WTC11 (cell line): ENCODE data around the gene TBKBP1. TPM values are rescaled to one million over a fixed set of nuclear protein-coding genes. Genes with fewer than 3 reads are reported as not detected.

ENCODE experiments used
- ATAC-seq: fragments of 200-7000 bp; cut with Tn5 transposase; 2 replicates; pipeline ENCODE4 v1.10.0; 2021; ENCODE audit warnings: mild to moderate bottlenecking, moderate library complexity
- CTCF ChIA-PET: fragments of 300-600 bp; sonication (Branson Sonifier 250); formaldehyde crosslinking; loops from one replicate; lab custom pipeline; 2021; ENCODE audit warnings: antibody characterized with exemption; lab: Charles Lee
- POLR2A ChIA-PET: fragments of 350-600 bp; sonication (Branson Sonifier 250); formaldehyde crosslinking; loops from one replicate; lab custom pipeline; 2021; ENCODE audit warnings: antibody characterized with exemption; lab: Charles Lee
- DNase-seq: peaks from one replicate; pipeline ENCODE4 v3.0.0; 2021; ENCODE audit warnings: low spot score
- H3K27ac Mint-ChIP-seq: 2 replicates; pipeline ENCODE4 v1.8.0; 2021; ENCODE audit warnings: mixed read lengths
- H3K27me3 Mint-ChIP-seq: 2 replicates; pipeline ENCODE4 v1.8.0; 2021; ENCODE audit warnings: low read depth, mild to moderate bottlenecking, moderate library complexity, mixed read lengths
- H3K36me3 Mint-ChIP-seq: 2 replicates; pipeline ENCODE4 v1.8.0; 2021; ENCODE audit warnings: mixed read lengths
- H3K4me1 Mint-ChIP-seq: 2 replicates; pipeline ENCODE4 v1.8.0; 2022; ENCODE audit warnings: mixed read lengths
- H3K4me3 Mint-ChIP-seq: 2 replicates; pipeline ENCODE4 v1.8.0; 2021; ENCODE audit warnings: mild to moderate bottlenecking, moderate library complexity, mixed read lengths
- H3K9me3 Mint-ChIP-seq: 2 replicates; pipeline ENCODE4 v1.8.0; 2021; ENCODE audit warnings: mixed read lengths
- E2F1 ChIP-seq: sonication (generic); formaldehyde crosslinking; IDR thresholded peaks from 2 replicates; pipeline ENCODE4 v1.8.0; 2022; ENCODE audit warnings: mild to moderate bottlenecking, missing genetic modification reagents
- EMX1 ChIP-seq: fragments of 250-450 bp; sonication (Bioruptor Pico); IDR thresholded peaks from 2 replicates; pipeline ENCODE4 v1.8.0; 2021; ENCODE audit warnings: mild to moderate bottlenecking
- ESRRA ChIP-seq: sonication (generic); formaldehyde crosslinking; IDR thresholded peaks from 2 replicates; pipeline ENCODE4 v1.8.1; 2022; ENCODE audit warnings: mild to moderate bottlenecking, missing genetic modification reagents, borderline replicate concordance
- ETV6 ChIP-seq: sonication (generic); formaldehyde crosslinking; IDR thresholded peaks from 2 replicates; pipeline ENCODE4 v1.8.1; 2022; ENCODE audit warnings: mild to moderate bottlenecking, missing genetic modification reagents
- HMGXB4 ChIP-seq: sonication (generic); formaldehyde crosslinking; IDR thresholded peaks from 2 replicates; pipeline ENCODE4 v1.8.1; 2023; ENCODE audit warnings: mild to moderate bottlenecking, moderate library complexity, missing genetic modification reagents
- JAZF1 ChIP-seq: fragments of 250-450 bp; sonication (Bioruptor Pico); IDR thresholded peaks from 2 replicates; pipeline ENCODE4 v1.9.0; 2021; ENCODE audit warnings: moderate library complexity, mild to moderate bottlenecking, inconsistent platforms
- MAX ChIP-seq: sonication (generic); formaldehyde crosslinking; IDR thresholded peaks from 2 replicates; pipeline ENCODE4 v1.8.0; 2022; ENCODE audit warnings: mild to moderate bottlenecking, missing genetic modification reagents
- NFE2L1 ChIP-seq: sonication (generic); formaldehyde crosslinking; IDR thresholded peaks from 2 replicates; pipeline ENCODE4 v1.8.1; 2023; ENCODE audit warnings: missing genetic modification reagents
- NR2C2 ChIP-seq: sonication (generic); formaldehyde crosslinking; IDR thresholded peaks from 2 replicates; pipeline ENCODE4 v1.8.0; 2022; ENCODE audit warnings: mild to moderate bottlenecking, missing genetic modification reagents
- SMAD3 ChIP-seq: sonication (generic); formaldehyde crosslinking; IDR thresholded peaks from 2 replicates; pipeline ENCODE4 v1.8.0; 2022; ENCODE audit warnings: missing genetic modification reagents, mild to moderate bottlenecking, borderline replicate concordance
- TEAD4 ChIP-seq: sonication (generic); formaldehyde crosslinking; IDR thresholded peaks from 2 replicates; pipeline ENCODE4 v1.8.0; 2022; ENCODE audit warnings: mild to moderate bottlenecking, missing genetic modification reagents
- ZNF138 ChIP-seq: sonication (generic); formaldehyde crosslinking; conservative IDR thresholded peaks from 2 replicates; pipeline ENCODE4 v1.8.1; 2022; ENCODE audit warnings: mild to moderate bottlenecking, moderate library complexity, missing genetic modification reagents
- ZNF263 ChIP-seq: sonication (generic); formaldehyde crosslinking; IDR thresholded peaks from 2 replicates; pipeline ENCODE4 v1.8.1; 2022; ENCODE audit warnings: low read depth, mild to moderate bottlenecking, moderate library complexity, missing genetic modification reagents
- ZNF425 ChIP-seq: fragments of 250-450 bp; sonication (Bioruptor Pico); conservative IDR thresholded peaks from 2 replicates; pipeline ENCODE4 v1.9.0; 2021; ENCODE audit warnings: mild to moderate bottlenecking
- ZNF671 ChIP-seq: fragments of 250-450 bp; sonication (Bioruptor Pico); IDR thresholded peaks from 2 replicates; pipeline ENCODE4 v1.8.0; 2021; ENCODE audit warnings: mild to moderate bottlenecking
- total RNA-seq: library from RNA; stranded (reverse); gene quantifications from 3 replicates; pipeline ENCODE4 v1.2.3, GENCODE V29; 2021
- TF ChIP-seq, protein P1 (sequence below): sonication (generic); formaldehyde crosslinking; IDR thresholded peaks from 2 replicates; pipeline ENCODE4 v1.8.1; 2023; ENCODE audit warnings: mild to moderate bottlenecking, missing genetic modification reagents
- TF ChIP-seq, protein P2 (sequence below): sonication (generic); formaldehyde crosslinking; IDR thresholded peaks from 2 replicates; pipeline ENCODE4 v1.8.0; 2022; ENCODE audit warnings: missing genetic modification reagents

The TBKBP1 gene
- total RNA-seq, 1 experiment from 2014 or later = 17.4 TPM

GRCh38 chr17:47703671-47704070, 9.7 kb downstream of the TBKBP1 start:
- peaks cover 11% of the 10 kb centered on the region for H3K4me1 Mint-ChIP-seq
- ChIA-PET POLR2A (no interaction called here), CTCF (interaction anchor here (1.4 kb wide), 1 partner anchor 15 kb away, joined by 5 read pairs; no protein-coding TSS in a partner anchor)
- DNase-seq (no peak), ATAC-seq (no peak)
- TF ChIP-seq E2F1 (CRISPR knock-in tag) = no peak
- TF ChIP-seq JAZF1 (CRISPR knock-in tag) = no peak
- no peak for TF ChIP-seq NFE2L1 (CRISPR knock-in tag)
- TF ChIP-seq SMAD3 = no peak
- TF ChIP-seq HMGXB4 (CRISPR knock-in tag) = no peak
- TF ChIP-seq, protein P1, sequence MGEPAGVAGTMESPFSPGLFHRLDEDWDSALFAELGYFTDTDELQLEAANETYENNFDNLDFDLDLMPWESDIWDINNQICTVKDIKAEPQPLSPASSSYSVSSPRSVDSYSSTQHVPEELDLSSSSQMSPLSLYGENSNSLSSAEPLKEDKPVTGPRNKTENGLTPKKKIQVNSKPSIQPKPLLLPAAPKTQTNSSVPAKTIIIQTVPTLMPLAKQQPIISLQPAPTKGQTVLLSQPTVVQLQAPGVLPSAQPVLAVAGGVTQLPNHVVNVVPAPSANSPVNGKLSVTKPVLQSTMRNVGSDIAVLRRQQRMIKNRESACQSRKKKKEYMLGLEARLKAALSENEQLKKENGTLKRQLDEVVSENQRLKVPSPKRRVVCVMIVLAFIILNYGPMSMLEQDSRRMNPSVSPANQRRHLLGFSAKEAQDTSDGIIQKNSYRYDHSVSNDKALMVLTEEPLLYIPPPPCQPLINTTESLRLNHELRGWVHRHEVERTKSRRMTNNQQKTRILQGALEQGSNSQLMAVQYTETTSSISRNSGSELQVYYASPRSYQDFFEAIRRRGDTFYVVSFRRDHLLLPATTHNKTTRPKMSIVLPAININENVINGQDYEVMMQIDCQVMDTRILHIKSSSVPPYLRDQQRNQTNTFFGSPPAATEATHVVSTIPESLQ (CRISPR knock-in tag) = no peak
- TF ChIP-seq ZNF263 = no peak
- no peak for TF ChIP-seq ZNF138 (CRISPR knock-in tag)
- no peak for TF ChIP-seq TEAD4
- no peak for TF ChIP-seq NR2C2 (CRISPR knock-in tag)
- TF ChIP-seq ZNF425 = no peak
- TF ChIP-seq ZNF671 = no peak
- no peak for TF ChIP-seq MAX (CRISPR knock-in tag)
- TF ChIP-seq EMX1 (CRISPR knock-in tag) = no peak
- TF ChIP-seq ETV6 = no peak
- TF ChIP-seq, protein P2, sequence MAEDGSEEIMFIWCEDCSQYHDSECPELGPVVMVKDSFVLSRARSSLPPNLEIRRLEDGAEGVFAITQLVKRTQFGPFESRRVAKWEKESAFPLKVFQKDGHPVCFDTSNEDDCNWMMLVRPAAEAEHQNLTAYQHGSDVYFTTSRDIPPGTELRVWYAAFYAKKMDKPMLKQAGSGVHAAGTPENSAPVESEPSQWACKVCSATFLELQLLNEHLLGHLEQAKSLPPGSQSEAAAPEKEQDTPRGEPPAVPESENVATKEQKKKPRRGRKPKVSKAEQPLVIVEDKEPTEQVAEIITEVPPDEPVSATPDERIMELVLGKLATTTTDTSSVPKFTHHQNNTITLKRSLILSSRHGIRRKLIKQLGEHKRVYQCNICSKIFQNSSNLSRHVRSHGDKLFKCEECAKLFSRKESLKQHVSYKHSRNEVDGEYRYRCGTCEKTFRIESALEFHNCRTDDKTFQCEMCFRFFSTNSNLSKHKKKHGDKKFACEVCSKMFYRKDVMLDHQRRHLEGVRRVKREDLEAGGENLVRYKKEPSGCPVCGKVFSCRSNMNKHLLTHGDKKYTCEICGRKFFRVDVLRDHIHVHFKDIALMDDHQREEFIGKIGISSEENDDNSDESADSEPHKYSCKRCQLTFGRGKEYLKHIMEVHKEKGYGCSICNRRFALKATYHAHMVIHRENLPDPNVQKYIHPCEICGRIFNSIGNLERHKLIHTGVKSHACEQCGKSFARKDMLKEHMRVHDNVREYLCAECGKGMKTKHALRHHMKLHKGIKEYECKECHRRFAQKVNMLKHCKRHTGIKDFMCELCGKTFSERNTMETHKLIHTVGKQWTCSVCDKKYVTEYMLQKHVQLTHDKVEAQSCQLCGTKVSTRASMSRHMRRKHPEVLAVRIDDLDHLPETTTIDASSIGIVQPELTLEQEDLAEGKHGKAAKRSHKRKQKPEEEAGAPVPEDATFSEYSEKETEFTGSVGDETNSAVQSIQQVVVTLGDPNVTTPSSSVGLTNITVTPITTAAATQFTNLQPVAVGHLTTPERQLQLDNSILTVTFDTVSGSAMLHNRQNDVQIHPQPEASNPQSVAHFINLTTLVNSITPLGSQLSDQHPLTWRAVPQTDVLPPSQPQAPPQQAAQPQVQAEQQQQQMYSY (CRISPR knock-in tag) = no peak
- TF ChIP-seq ESRRA = no peak
- no peak overlapping the region for H3K27ac Mint-ChIP-seq
- no peaks in the 10 kb centered on the region for H3K9me3 Mint-ChIP-seq
- H3K36me3 Mint-ChIP-seq = no peaks in the 10 kb centered on the region
- H3K27me3 Mint-ChIP-seq = peaks cover 15% of the 10 kb centered on the region
- no peak overlapping the region for H3K4me3 Mint-ChIP-seq
